Mesothelial cell of epicardium (in vitro differentiated cells): ENCODE results near the gene SCAMP4. TPM values are rescaled to one million over a fixed set of nuclear protein-coding genes. Genes with fewer than 3 reads are reported as not detected.

ENCODE experiments used
- DNase-seq, 2 experiments: peaks; one replicate each; pipeline ENCODE4 v3.0.0; 2021; ENCODE audit warnings: low spot score in 2 of 2; ENCODE audit not compliant: unreplicated experiment in 2 of 2
- H3K27ac Mint-ChIP-seq: 2 replicates; pipeline ENCODE4 v1.8.0; 2021; ENCODE audit warnings: mixed read lengths
- H3K27me3 Mint-ChIP-seq: 2 replicates; pipeline ENCODE4 v1.8.0; 2021; ENCODE audit warnings: low read depth, mixed read lengths
- H3K36me3 Mint-ChIP-seq: 2 replicates; pipeline ENCODE4 v1.8.0; 2021; ENCODE audit warnings: mixed read lengths
- H3K4me1 Mint-ChIP-seq: 2 replicates; pipeline ENCODE4 v1.8.0; 2021; ENCODE audit warnings: mixed read lengths
- H3K4me3 Mint-ChIP-seq: 2 replicates; pipeline ENCODE4 v1.8.0; 2021; ENCODE audit warnings: mild to moderate bottlenecking, moderate library complexity, mixed read lengths
- H3K9me3 Mint-ChIP-seq: 2 replicates; pipeline ENCODE4 v1.8.0; 2021; ENCODE audit warnings: mixed read lengths
- total RNA-seq: library from RNA; stranded (reverse); gene quantifications from 3 replicates; pipeline ENCODE4 v1.2.1, GENCODE V29; 2021
- TF ChIP-seq, protein P1 (sequence below): fragments of 200-600 bp; sonication (generic); IDR thresholded peaks from one replicate; pipeline ENCODE4 v1.5.0; 2021; ENCODE audit warnings: antibody characterized with exemption; ENCODE audit not compliant: unreplicated experiment

Gene SCAMP4
- total RNA-seq, 1 donor from 2014 or later = 97.7 TPM

GRCh38 chr19:1933942-1934341 lies 28.7 kb downstream of the SCAMP4 start:
- Mint-ChIP-seq H3K27me3 (no peaks in the 10 kb centered on the region), H3K4me3 (no peak overlapping the region), H3K9me3 (peaks cover 11% of the 10 kb centered on the region), H3K4me1 (peaks cover 3% of the 10 kb centered on the region), H3K27ac (no peak overlapping the region), H3K36me3 (no peaks in the 10 kb centered on the region)
- no peak for DNase-seq
- TF ChIP-seq, protein P1, sequence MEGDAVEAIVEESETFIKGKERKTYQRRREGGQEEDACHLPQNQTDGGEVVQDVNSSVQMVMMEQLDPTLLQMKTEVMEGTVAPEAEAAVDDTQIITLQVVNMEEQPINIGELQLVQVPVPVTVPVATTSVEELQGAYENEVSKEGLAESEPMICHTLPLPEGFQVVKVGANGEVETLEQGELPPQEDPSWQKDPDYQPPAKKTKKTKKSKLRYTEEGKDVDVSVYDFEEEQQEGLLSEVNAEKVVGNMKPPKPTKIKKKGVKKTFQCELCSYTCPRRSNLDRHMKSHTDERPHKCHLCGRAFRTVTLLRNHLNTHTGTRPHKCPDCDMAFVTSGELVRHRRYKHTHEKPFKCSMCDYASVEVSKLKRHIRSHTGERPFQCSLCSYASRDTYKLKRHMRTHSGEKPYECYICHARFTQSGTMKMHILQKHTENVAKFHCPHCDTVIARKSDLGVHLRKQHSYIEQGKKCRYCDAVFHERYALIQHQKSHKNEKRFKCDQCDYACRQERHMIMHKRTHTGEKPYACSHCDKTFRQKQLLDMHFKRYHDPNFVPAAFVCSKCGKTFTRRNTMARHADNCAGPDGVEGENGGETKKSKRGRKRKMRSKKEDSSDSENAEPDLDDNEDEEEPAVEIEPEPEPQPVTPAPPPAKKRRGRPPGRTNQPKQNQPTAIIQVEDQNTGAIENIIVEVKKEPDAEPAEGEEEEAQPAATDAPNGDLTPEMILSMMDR = no peak

DNA sequence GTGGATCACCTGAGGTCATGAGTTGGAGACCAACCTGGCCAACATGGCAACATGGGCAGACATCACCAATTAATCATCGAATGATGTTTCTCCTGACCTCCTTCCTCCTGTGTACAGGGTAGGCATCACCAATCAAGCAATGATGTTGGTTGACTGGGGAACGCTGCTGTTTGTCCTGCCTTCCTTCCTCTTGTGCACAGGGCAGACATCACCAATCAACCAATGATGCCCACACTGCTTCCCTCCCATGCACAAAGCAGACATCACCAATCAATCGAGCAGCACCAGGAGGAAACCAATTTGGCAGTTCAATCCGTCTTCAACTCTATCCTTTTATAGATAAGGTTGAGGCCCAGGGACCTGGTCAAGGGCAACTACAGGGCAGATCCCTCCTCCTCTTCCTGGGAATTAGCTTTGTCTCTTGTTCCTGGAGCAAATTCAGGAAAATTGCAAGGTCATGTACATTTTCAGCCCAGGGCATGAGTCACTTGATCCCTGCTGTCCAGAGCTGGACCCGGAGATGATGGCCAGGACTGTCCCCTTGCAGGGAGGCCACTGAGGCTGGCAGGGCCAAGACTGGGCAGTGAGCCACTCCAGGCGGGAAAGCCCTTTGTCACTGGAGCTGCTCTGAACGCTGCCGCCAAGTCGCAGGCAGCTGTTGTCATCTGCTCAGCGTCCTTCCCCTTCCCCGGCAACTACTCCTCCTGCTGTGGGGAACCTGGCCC lies 30.4 kb downstream of the SCAMP4 start:
- H3K9me3 Mint-ChIP-seq = peaks cover 11% of the 10 kb centered on the region
- no peak overlapping the region for H3K27ac Mint-ChIP-seq
- H3K36me3 Mint-ChIP-seq = no peaks in the 10 kb centered on the region
- H3K4me3 Mint-ChIP-seq = no peak overlapping the region
- no peaks in the 10 kb centered on the region for H3K27me3 Mint-ChIP-seq
- peaks cover 10% of the 10 kb centered on the region for H3K4me1 Mint-ChIP-seq
- no peak for DNase-seq
- TF ChIP-seq, protein P1 = no peak

- Mint-ChIP-seq H3K4me1 (peaks cover 10% of the 10 kb centered on the region), H3K27me3 (no peaks in the 10 kb centered on the region), H3K27ac (no peak overlapping the region)
Measured at GRCh38 chr19:1936430-1936829, 31.2 kb downstream of the SCAMP4 start.

GRCh38 chr19:1936916-1937610 lies 31.9 kb downstream of the SCAMP4 start:
- Mint-ChIP-seq H3K9me3 (peaks cover 6% of the 10 kb centered on the region), H3K27ac (no peak overlapping the region), H3K4me1 (peaks cover 10% of the 10 kb centered on the region), H3K4me3 (no peak overlapping the region), H3K36me3 (no peaks in the 10 kb centered on the region), H3K27me3 (no peaks in the 10 kb centered on the region)
- TF ChIP-seq, protein P1 = no peak
- DNase-seq = no peak

More at GRCh38 chr19:1936430-1936829, 31.2 kb downstream of the SCAMP4 start:
- no peak for DNase-seq
- H3K4me3 Mint-ChIP-seq = no peak overlapping the region
- TF ChIP-seq, protein P1 = no peak
- H3K9me3 Mint-ChIP-seq = peaks cover 10% of the 10 kb centered on the region
- H3K36me3 Mint-ChIP-seq = no peaks in the 10 kb centered on the region

DNA sequence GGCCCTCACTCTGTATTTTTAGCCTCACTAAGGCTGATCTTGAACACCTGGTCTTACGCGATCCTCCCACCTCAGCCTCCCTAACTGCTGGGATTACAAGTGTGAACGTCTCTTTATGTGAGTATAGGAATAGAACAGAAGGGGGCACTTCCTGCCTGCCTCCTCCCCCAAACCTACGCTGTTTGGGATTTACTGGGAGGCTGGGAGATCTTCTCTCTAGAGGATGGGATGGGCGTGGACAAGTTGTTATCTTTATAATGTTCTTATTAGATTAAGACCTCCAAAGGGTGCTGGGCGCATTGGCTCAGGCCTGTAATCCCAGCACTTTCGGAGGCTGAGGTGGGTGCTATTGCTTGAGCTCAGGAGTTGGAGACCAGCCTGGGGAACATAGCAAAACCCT lies 32.9 kb downstream of the SCAMP4 start:
- no peak for DNase-seq
- TF ChIP-seq, protein P1 = no peak
- H3K36me3 Mint-ChIP-seq = no peaks in the 10 kb centered on the region

More for the DNA sequence above, 32.9 kb downstream of the SCAMP4 start:
- no peak overlapping the region for H3K4me3 Mint-ChIP-seq
- peaks cover 6% of the 10 kb centered on the region for H3K9me3 Mint-ChIP-seq
- peaks cover 16% of the 10 kb centered on the region for H3K4me1 Mint-ChIP-seq
- H3K27me3 Mint-ChIP-seq = no peaks in the 10 kb centered on the region
- H3K27ac Mint-ChIP-seq = no peak overlapping the region
